Progenitor cell of endocrine pancreas (in vitro differentiated cells): ENCODE measurements around the gene AOPEP. TPM values are rescaled to one million over a fixed set of nuclear protein-coding genes. Genes with fewer than 3 reads are reported as not detected.
A peak's percentile ranks its signal among the peaks of the same experiment; 100 is the strongest.

Source experiments
- DNase-seq: peaks from one replicate; pipeline ENCODE4 v3.0.0; 2021; ENCODE audit warnings: low spot score; ENCODE audit not compliant: unreplicated experiment
- H3K27ac Mint-ChIP-seq: 2 replicates; pipeline ENCODE4 v1.8.0; 2021; ENCODE audit warnings: mild to moderate bottlenecking, moderate library complexity, mixed read lengths
- H3K27me3 Mint-ChIP-seq: 2 replicates; pipeline ENCODE4 v1.8.0; 2021; ENCODE audit warnings: mixed read lengths
- H3K36me3 Mint-ChIP-seq: 2 replicates; pipeline ENCODE4 v1.8.0; 2022; ENCODE audit warnings: mixed read lengths; ENCODE audit not compliant: insufficient read depth
- H3K4me1 Mint-ChIP-seq: 2 replicates; pipeline ENCODE4 v1.8.0; 2021; ENCODE audit warnings: low read depth, mixed read lengths
- H3K4me3 Mint-ChIP-seq: 2 replicates; pipeline ENCODE4 v1.8.0; 2021; ENCODE audit warnings: low read depth, mild to moderate bottlenecking, moderate library complexity, mixed read lengths
- H3K9me3 Mint-ChIP-seq: 2 replicates; pipeline ENCODE4 v1.8.0; 2021; ENCODE audit warnings: low read depth, mixed read lengths
- CTCF ChIP-seq: fragments of 200-600 bp; sonication (generic); IDR thresholded peaks from one replicate; pipeline ENCODE4 v1.5.0; 2021; ENCODE audit warnings: antibody characterized with exemption, mild to moderate bottlenecking; ENCODE audit not compliant: unreplicated experiment
- total RNA-seq: library from RNA; stranded (reverse); gene quantifications from 2 replicates; pipeline ENCODE4 v1.2.1, GENCODE V29; 2021

AOPEP gene
- total RNA-seq, 1 donor from 2014 or later = 58.2 TPM

GRCh38 chr9:94798201-94798600, 71.7 kb downstream of the AOPEP start:
- peaks cover 26% of the 10 kb centered on the region for H3K36me3 Mint-ChIP-seq
- peaks cover 24% of the 10 kb centered on the region for H3K4me1 Mint-ChIP-seq
- H3K27me3 Mint-ChIP-seq = no peaks in the 10 kb centered on the region
- no peaks in the 10 kb centered on the region for H3K9me3 Mint-ChIP-seq
- DNase-seq = no peak
- H3K4me3 Mint-ChIP-seq = no peak overlapping the region
- no peak for TF ChIP-seq CTCF
- H3K27ac Mint-ChIP-seq = no peak overlapping the region

GRCh38 chr9:94798708-94799107, 72.2 kb downstream of the AOPEP start:
- H3K4me1 Mint-ChIP-seq = peaks cover 24% of the 10 kb centered on the region
- no peak for TF ChIP-seq CTCF
- peaks cover 24% of the 10 kb centered on the region for H3K36me3 Mint-ChIP-seq
- no peak overlapping the region for H3K27ac Mint-ChIP-seq
- no peaks in the 10 kb centered on the region for H3K9me3 Mint-ChIP-seq
- H3K27me3 Mint-ChIP-seq = no peaks in the 10 kb centered on the region
- no peak for DNase-seq
- H3K4me3 Mint-ChIP-seq = no peak overlapping the region

- H3K4me1 Mint-ChIP-seq = peaks cover 27% of the 10 kb centered on the region
- DNase-seq = no peak
- H3K9me3 Mint-ChIP-seq = no peaks in the 10 kb centered on the region
- no peak for TF ChIP-seq CTCF
- H3K27me3 Mint-ChIP-seq = no peaks in the 10 kb centered on the region
- H3K36me3 Mint-ChIP-seq = peaks cover 21% of the 10 kb centered on the region
- H3K27ac Mint-ChIP-seq = no peak overlapping the region
- H3K4me3 Mint-ChIP-seq = no peak overlapping the region
These were observed 73.2 kb downstream of the AOPEP start for GRCh38 chr9:94799578-94800264.

GRCh38 chr9:94800424-94801117, 74.1 kb downstream of the AOPEP start:
- no peak overlapping the region for H3K4me3 Mint-ChIP-seq
- no peaks in the 10 kb centered on the region for H3K9me3 Mint-ChIP-seq
- no peaks in the 10 kb centered on the region for H3K27me3 Mint-ChIP-seq
- peak overlapping the region; percentile 81 for H3K27ac Mint-ChIP-seq
- no peak for TF ChIP-seq CTCF
- peaks cover 18% of the 10 kb centered on the region for H3K36me3 Mint-ChIP-seq
- peaks cover 33% of the 10 kb centered on the region for H3K4me1 Mint-ChIP-seq
- DNase-seq = no peak

- Mint-ChIP-seq H3K27me3 (no peaks in the 10 kb centered on the region), H3K9me3 (no peaks in the 10 kb centered on the region), H3K36me3 (peaks cover 18% of the 10 kb centered on the region), H3K4me3 (no peak overlapping the region), H3K27ac (no peak overlapping the region), H3K4me1 (peaks cover 39% of the 10 kb centered on the region)
- no peak for DNase-seq
- TF ChIP-seq CTCF = no peak
These were observed 74.7 kb downstream of the AOPEP start for GRCh38 chr9:94801234-94801633.
